HepG2 (cell line): ENCODE measurements around the gene KLHDC1. TPM values are rescaled to one million over a fixed set of nuclear protein-coding genes. Genes with fewer than 3 reads are reported as not detected.

Source experiments
- ATAC-seq: fragments of 200-7000 bp; cut with Tn5 transposase; 3 replicates; pipeline ENCODE4 v1.9.1; 2020; ENCODE audit warnings: mild to moderate bottlenecking, moderate library complexity
- BruUV-seq: library from RNA; stranded (reverse); fragments of 400-500 nt; replicated peaks from 2 replicates; lab custom pipeline; 2021; lab: Mats Ljungman, UMichigan
- CTCF ChIA-PET: fragments of 300-600 bp; formaldehyde crosslinking; extraction: SDS; loops from one replicate; lab custom pipeline; 2021; ENCODE audit warnings: low total read pairs, inconsistent platforms, low intra/inter-chr PET ratio; lab: Yijun Ruan, JAX
- POLR2A ChIA-PET: fragments of 350-600 bp; sonication (Branson Sonifier 250); formaldehyde crosslinking; loops from one replicate; lab custom pipeline; 2020; ENCODE audit warnings: antibody characterized with exemption, inconsistent platforms; lab: Yijun Ruan, JAX
- DNase-seq: peaks from one replicate; pipeline ENCODE4 v3.0.0-alpha.2; 2015; ENCODE audit warnings: low spot score
- FAIRE-seq: peaks from 3 replicates; lab custom pipeline; 2011; peaks lifted over from hg19 to GRCh38; lab: Jason Lieb, UNC
- H2AFZ ChIP-seq: one replicate; pipeline ENCODE4 v1.6.1; 2011; ENCODE audit warnings: low read length, inconsistent platforms
- H3K27ac ChIP-seq: fragments of 300-600 bp; 3 replicates; pipeline ENCODE4 v1.8.0; 2011; ENCODE audit warnings: mixed run types, mild to moderate bottlenecking, mixed read lengths, low read length, inconsistent platforms; ENCODE audit not compliant: insufficient read depth; ENCODE audit errors: extremely low read length
- H3K27me3 ChIP-seq, 2 experiments: fragments of 200-600 bp in 1 of 2; 2 replicates in 1 of 2; 3 replicates in 1 of 2; pipeline versions ENCODE4 v1.6.0 to v1.8.0; 2011; ENCODE audit warnings: low read length in 2 of 2, mild to moderate bottlenecking in 2 of 2, moderate library complexity in 2 of 2, inconsistent platforms in 1 of 2; ENCODE audit not compliant: insufficient read depth in 2 of 2, control insufficient read depth in 1 of 2
- H3K36me3 ChIP-seq, 2 experiments: fragments of 200-600 bp in 1 of 2; replicated peaks in 1 of 2; 2 replicates in 1 of 2; 3 replicates in 1 of 2; pipeline versions ENCODE4 v1.5.1 to v1.8.0; 2011; ENCODE audit warnings: low read length in 2 of 2, inconsistent platforms in 1 of 2; ENCODE audit not compliant: insufficient read depth in 2 of 2, control insufficient read depth in 1 of 2
- H3K4me1 ChIP-seq: 2 replicates; pipeline ENCODE4 v1.5.1; 2012; ENCODE audit warnings: low read length, inconsistent platforms; ENCODE audit not compliant: insufficient read depth
- H3K4me2 ChIP-seq: 2 replicates; pipeline ENCODE4 v1.6.0; 2011; ENCODE audit warnings: low read depth, low read length, inconsistent platforms
- H3K4me3 ChIP-seq, 3 experiments: fragments of 200-600 bp in 1 of 3; sonication (generic), shearing (Covaris generic) in 1 of 3; replicated peaks in 1 of 3; 2 replicates each; pipeline ENCODE4 v1.5.1; 2011 to 2016; ENCODE audit warnings: low read length in 3 of 3, inconsistent platforms in 2 of 3, low read depth in 2 of 3, mild to moderate bottlenecking in 2 of 3, control low read depth in 1 of 3, mixed read lengths in 1 of 3; ENCODE audit not compliant: insufficient read depth in 1 of 3
- H3K79me2 ChIP-seq: one replicate; pipeline ENCODE4 v1.6.1; 2011; ENCODE audit warnings: low read length, inconsistent platforms; ENCODE audit not compliant: insufficient read depth
- H3K9ac ChIP-seq: 2 replicates; pipeline ENCODE4 v1.6.0; 2011; ENCODE audit warnings: mild to moderate bottlenecking, low read depth, low read length, inconsistent platforms; ENCODE audit not compliant: insufficient read depth
- H3K9me3 ChIP-seq: 2 replicates; pipeline ENCODE4 v1.5.1; 2012; ENCODE audit warnings: mild to moderate bottlenecking, low read length
- H4K20me1 ChIP-seq: 2 replicates; pipeline ENCODE4 v1.6.0; 2011; ENCODE audit warnings: inconsistent platforms, mild to moderate bottlenecking, low read length, moderate library complexity; ENCODE audit not compliant: insufficient read depth
- AGO2 ChIP-seq: fragments of 200-400 bp; formaldehyde crosslinking; optimal IDR thresholded peaks from 2 replicates; pipeline ENCODE3; 2017; ENCODE audit warnings: mild to moderate bottlenecking, low read depth, low read length, moderate library complexity
- BRD4 ChIP-seq: sonication (generic); formaldehyde crosslinking; IDR thresholded peaks from 2 replicates; pipeline ENCODE4 v1.4.0; 2020; ENCODE audit warnings: missing genetic modification reagents
- CSRNP2 ChIP-seq: sonication (generic); formaldehyde crosslinking; conservative IDR thresholded peaks from 2 replicates; pipeline ENCODE4 v1.8.0; 2022; ENCODE audit warnings: low read depth, missing genetic modification reagents
- GABPB1 ChIP-seq: IDR thresholded peaks from 2 replicates; pipeline ENCODE4 v1.6.1; 2016; ENCODE audit warnings: mild to moderate bottlenecking, missing genetic modification reagents, moderate library complexity, missing compliant biosample characterization
- KDM5B ChIP-seq: sonication (generic); formaldehyde crosslinking; IDR thresholded peaks from 2 replicates; pipeline ENCODE4 v1.4.0; 2020; ENCODE audit warnings: missing genetic modification reagents, mild to moderate bottlenecking, borderline replicate concordance
- NFKBIZ ChIP-seq: IDR thresholded peaks from 2 replicates; pipeline ENCODE4 v1.6.1; 2018; ENCODE audit warnings: missing genetic modification reagents, missing compliant biosample characterization
- NONO ChIP-seq, 2 experiments: fragments of 450-650 bp in 1 of 2; sonication (generic) in 1 of 2; formaldehyde crosslinking in 1 of 2; IDR thresholded peaks in 1 of 2; conservative IDR thresholded peaks in 1 of 2; 2 replicates each; pipeline versions ENCODE4 v1.6.1 to v1.8.0; 2017 to 2022; ENCODE audit warnings: mild to moderate bottlenecking in 1 of 2, missing genetic modification reagents in 1 of 2, moderate library complexity in 1 of 2
- RBM22 ChIP-seq: fragments of 200-400 bp; formaldehyde crosslinking; optimal IDR thresholded peaks from 2 replicates; pipeline ENCODE3; 2017; ENCODE audit warnings: mild to moderate bottlenecking, low read length, moderate library complexity
- RFX5 ChIP-seq: IDR thresholded peaks from 2 replicates; pipeline ENCODE4 v1.6.1; 2011; ENCODE audit warnings: low read depth, low read length, improper control_type of control experiment
- SIX4 ChIP-seq: sonication (generic); formaldehyde crosslinking; IDR thresholded peaks from 2 replicates; pipeline ENCODE4 v1.4.0; 2020; ENCODE audit warnings: missing genetic modification reagents
- SMARCE1 ChIP-seq: fragments of 450-650 bp; IDR thresholded peaks from 2 replicates; pipeline ENCODE4 v1.6.1; 2017; ENCODE audit warnings: borderline replicate concordance
- SRY ChIP-seq: sonication (generic); formaldehyde crosslinking; IDR thresholded peaks from 2 replicates; pipeline ENCODE4 v1.8.0; 2022; ENCODE audit warnings: mild to moderate bottlenecking, missing genetic modification reagents
- ZBTB44 ChIP-seq: sonication (generic); formaldehyde crosslinking; IDR thresholded peaks from 2 replicates; pipeline ENCODE4 v1.4.0; 2020; ENCODE audit warnings: missing genetic modification reagents
- ZNF337 ChIP-seq: sonication (generic); formaldehyde crosslinking; IDR thresholded peaks from 2 replicates; pipeline ENCODE4 v1.5.1; 2020; ENCODE audit warnings: missing genetic modification reagents, low read depth, mild to moderate bottlenecking, borderline replicate concordance
- ZNF577 ChIP-seq: sonication (generic); formaldehyde crosslinking; IDR thresholded peaks from 2 replicates; pipeline ENCODE4 v1.4.0; 2020; ENCODE audit warnings: mild to moderate bottlenecking, low read depth, missing genetic modification reagents, borderline replicate concordance
- ZNF629 ChIP-seq: sonication (generic); formaldehyde crosslinking; conservative IDR thresholded peaks from 2 replicates; pipeline ENCODE4 v1.5.0; 2020; ENCODE audit warnings: missing genetic modification reagents
- ZNF777 ChIP-seq: sonication (generic); formaldehyde crosslinking; IDR thresholded peaks from 2 replicates; pipeline ENCODE4 v1.4.0; 2020; ENCODE audit warnings: missing genetic modification reagents
- WGBS: methylation state at CpG from one replicate; pipeline ENCODE4 v1.1.6; 2017; ENCODE audit warnings: low lambda C conversion rate; 5-methylcytosine and 5-hydroxymethylcytosine counted together
- in situ Hi-C: cut with HindIII; loops from 2 replicates; pipeline ENCODE4 v1.10.0; 2017; ENCODE audit warnings: low pct_unique_long_range_greater_than_20kb; ENCODE audit not compliant: extremely low pct_ligation_motif_present
- intact Hi-C: fragments of 100-400 bp; cut with micrococcal nuclease; formaldehyde crosslinking; loops from one replicate; pipeline ENCODE4 v1.10.0; 2022; ENCODE audit not compliant: unreplicated experiment
- polyA plus RNA-seq, 8 experiments: library from polyadenylated mRNA; depleted of rRNA in 3 of 8; stranded (reverse) in 7 of 8; unstranded in 1 of 8; fragments of >200 nt; fragmentation: Illumina TruSeq in 4 of 8; extraction: Trizol in 4 of 8; gene quantifications; 2 replicates each; pipeline versions ENCODE4 v1.2.1 to v1.2.3, GENCODE V29; 2011 to 2016; ENCODE audit warnings: low read depth in 4 of 8, missing spikeins in 1 of 8, mixed read lengths in 1 of 8; ENCODE audit not compliant: insufficient read depth in 1 of 8
- total RNA-seq, 5 experiments: library from RNA; depleted of rRNA; stranded (reverse); fragments of >200 nt; fragmentation: Illumina TruSeq; extraction: Trizol; gene quantifications; 2 replicates each; pipeline ENCODE4 v1.2.3, GENCODE V29; 2016; ENCODE audit warnings: low read depth in 1 of 5

KLHDC1 gene
- total and polyA plus RNA-seq, 2 of the 13 experiments (the other 11 are each of a cell fraction or from before 2014, with no cell fraction given): 0.11 TPM; not detected in 1

- Histone ChIP-seq H3K4me2 (no peak overlapping the region), H4K20me1 (no peaks in the 10 kb centered on the region), H3K27ac (no peak overlapping the region), H2AFZ (no peak overlapping the region), H3K79me2 (no peaks in the 10 kb centered on the region), H3K9ac (no peak overlapping the region), H3K27me3 (no peaks in the 10 kb centered on the region), H3K4me3 (no peak overlapping the region), H3K36me3 (peaks cover 14 to 86% of the 10 kb centered on the region in 2 experiments), H3K4me1 (no peaks in the 10 kb centered on the region), H3K9me3 (no peaks in the 10 kb centered on the region)
- FAIRE-seq (no peak), DNase-seq (no peak), ATAC-seq (no peak)
- BruUV-seq: no TSS peak
- intact Hi-C loops: no loop called here
- WGBS: 97% methylated on average over 2 of the region's 2 CpGs
- TF ChIP-seq ZNF629 (CRISPR knock-in tag): peak; percentile 73
- TF ChIP-seq AGO2: no peak
- POLR2A ChIA-PET: no interaction called here
- CTCF ChIA-PET: no interaction called here
- in situ Hi-C loops: loop anchor here (5.0 kb wide), 1 partner anchor 46 kb away; no protein-coding TSS in a partner anchor
Measured at GRCh38 chr14:49786315-49786714, 93.4 kb downstream of the KLHDC1 start.

GRCh38 chr14:49792618-49793017, 99.7 kb downstream of the KLHDC1 start:
- Histone ChIP-seq H3K27ac (no peak overlapping the region), H3K9ac (no peak overlapping the region), H3K36me3 (peaks cover 10 to 73% of the 10 kb centered on the region in 2 experiments), H2AFZ (no peak overlapping the region), H3K9me3 (no peaks in the 10 kb centered on the region), H3K4me3 (no peak overlapping the region), H3K27me3 (no peaks in the 10 kb centered on the region), H4K20me1 (no peaks in the 10 kb centered on the region), H3K4me2 (no peak overlapping the region), H3K79me2 (no peaks in the 10 kb centered on the region), H3K4me1 (no peaks in the 10 kb centered on the region)
- intact Hi-C loops (no loop called here), in situ Hi-C loops (no loop called here)
- ChIA-PET POLR2A (no interaction called here), CTCF (no interaction called here)
- 0% methylated on average over 1 of the region's 1 CpG for WGBS
- DNase-seq (no peak), ATAC-seq (no peak), FAIRE-seq (no peak)
- no TSS peak for BruUV-seq
- TF ChIP-seq CSRNP2 (CRISPR knock-in tag) (no peak), RBM22 (no peak), GABPB1 (CRISPR knock-in tag) (no peak), ZNF777 (CRISPR knock-in tag) (no peak), SIX4 (CRISPR knock-in tag) (no peak), RFX5 (no peak), NONO (IDR thresholded peaks at IDR 0.05) (no peak), NONO (CRISPR knock-in tag; conservative IDR thresholded peaks at IDR 0.05) (no peak), SMARCE1 (no peak), SRY (CRISPR knock-in tag) (no peak), ZNF577 (CRISPR knock-in tag) (no peak), KDM5B (CRISPR knock-in tag) (no peak), NFKBIZ (CRISPR knock-in tag) (no peak), ZNF629 (CRISPR knock-in tag) (no peak), BRD4 (CRISPR knock-in tag) (no peak), ZBTB44 (CRISPR knock-in tag) (no peak), ZNF337 (CRISPR knock-in tag) (no peak)
